ENCODE results near the gene H2AZ2.

The H2AZ2 gene

GRCh38 chr7:44782460-44782859, 65.4 kb downstream of the H2AZ2 start:
- Histone ChIP-seq H3K27ac (ENCODE audit: insufficient read depth in 1 of 2, low read depth in 1 of 2, low read length in 2 of 2, poor library complexity in 1 of 2, severe bottlenecking in 2 of 2) (no peak overlapping the region), H3K36me3 (ENCODE audit: control insufficient read depth in 4 of 4, insufficient read depth in 4 of 4, low read length in 3 of 4) (no peaks in the 10 kb centered on the region), H3K27me3 (replicated peaks in 2 of 5; ENCODE audit: control insufficient read depth in 4 of 5, insufficient read depth in 5 of 5, low read length in 4 of 5) (no peaks in the 10 kb centered on the region), H3K9me3 (ENCODE audit: control extremely low read depth in 1 of 5, control insufficient read depth in 4 of 5, insufficient read depth in 2 of 5, low read depth in 1 of 5, low read length in 4 of 5) (peaks cover 0 to 15% (median 4%) of the 10 kb centered on the region in 5 experiments), H3K4me3 (ENCODE audit: control insufficient read depth in 1 of 7, extremely low read depth in 1 of 7, insufficient read depth in 4 of 7, low read depth in 2 of 7, low read length in 6 of 7) (no peak overlapping the region), H3K4me1 (ENCODE audit: control extremely low read depth in 1 of 4, control insufficient read depth in 4 of 4, insufficient read depth in 4 of 4, low read length in 3 of 4) (no peaks in the 10 kb centered on the region)
- DNase-seq = no peak
- ChIA-PET POLR2A (no interaction called here), CTCF (interaction anchor here (0.9 to 2.0 kb wide), 2 partner anchors 12 to 19 kb away, joined by 3 to 5 read pairs; no protein-coding TSS in a partner anchor)
- 100% methylated on average over 1 of the region's 1 CpG for WGBS (ENCODE audit: insufficient coverage)

All from common myeloid progenitor, CD34-positive (primary cell).